Bone marrow (tissue), 2 donors: Measurements from ENCODE around the gene PARK7.

Experiments used
- DNase-seq, 2 donors: peaks; one replicate each; lab custom pipeline; 2025; lab: John Stamatoyannopoulos, UW

The PARK7 gene

DNA sequence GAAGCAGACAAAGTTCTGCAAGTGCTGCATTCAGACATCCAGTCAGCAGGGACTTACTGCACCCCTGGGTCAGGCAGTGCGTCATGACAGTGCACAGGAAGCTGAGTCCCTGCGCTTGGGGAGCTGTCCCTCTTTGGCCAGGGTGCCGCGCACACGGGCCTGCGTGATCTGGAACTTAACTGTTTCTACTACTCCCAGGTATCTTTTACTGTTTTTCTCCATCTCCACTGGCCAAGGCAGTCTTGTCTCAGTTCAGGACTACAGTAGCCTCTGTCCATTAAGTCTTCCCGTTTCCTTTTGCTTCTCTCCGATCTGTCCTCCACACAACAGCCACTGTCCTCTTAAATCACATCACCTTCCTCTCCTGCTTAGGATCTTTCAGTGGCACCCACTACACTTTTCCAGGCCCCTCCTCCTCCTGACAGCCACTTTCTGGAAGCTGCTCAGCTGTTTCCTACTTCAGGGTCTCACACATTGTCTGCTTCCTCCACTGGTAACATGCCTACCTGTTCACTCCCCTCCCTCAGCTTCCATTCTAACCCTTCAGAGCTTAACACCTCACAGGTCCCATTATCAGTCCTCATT, 48.7 kb downstream of the PARK7 start:
- DNase-seq: no peak

GRCh38 chr1:8011016-8011415, 49.5 kb downstream of the PARK7 start:
- no peak for DNase-seq

DNA sequence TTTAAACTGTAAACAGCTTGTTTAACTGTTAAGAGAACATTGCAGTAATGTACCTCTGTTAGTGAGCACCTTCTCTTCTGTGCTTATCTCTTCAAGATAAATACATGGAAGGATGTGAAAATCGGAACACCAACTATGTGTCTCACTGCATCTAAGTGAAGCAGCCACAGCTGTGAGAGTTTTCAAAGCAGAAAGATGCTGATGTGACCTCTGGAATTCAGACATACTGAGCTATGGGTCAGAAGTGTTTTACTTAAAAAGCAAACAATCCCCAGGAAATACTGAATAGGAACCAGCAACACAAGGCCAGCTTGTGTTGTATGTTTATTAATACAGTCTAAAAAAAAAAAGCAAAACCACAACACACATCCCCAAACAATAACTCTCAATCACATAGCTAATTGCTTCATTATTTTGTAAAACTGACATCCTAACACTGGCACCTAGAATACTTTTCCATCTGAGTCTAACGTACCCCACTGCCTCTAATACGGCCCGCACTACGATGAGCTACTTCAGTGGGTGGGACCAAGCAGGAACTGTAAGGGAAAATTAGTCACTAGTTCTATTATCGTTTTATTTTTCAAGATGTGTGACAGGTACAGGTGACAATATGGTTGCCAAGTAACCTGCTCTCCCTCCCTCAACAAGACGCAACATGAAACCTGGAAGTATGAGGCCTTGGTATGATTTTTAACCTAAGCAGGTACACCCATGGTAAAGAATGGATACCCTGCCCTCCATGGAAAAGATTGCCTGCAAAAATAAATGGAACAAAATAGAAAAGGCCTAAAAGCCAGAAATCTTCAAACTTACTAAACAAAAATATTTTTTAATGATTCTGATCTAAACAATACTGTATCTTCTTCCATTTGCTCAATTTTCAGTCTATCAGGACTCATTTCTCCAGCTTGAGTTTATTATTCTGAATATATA, 50.7 kb downstream of the PARK7 start:
- DNase-seq: no peak

- DNase-seq: no peak
These were observed 51.4 kb downstream of the PARK7 start for GRCh38 chr1:8012955-8013354.

DNA sequence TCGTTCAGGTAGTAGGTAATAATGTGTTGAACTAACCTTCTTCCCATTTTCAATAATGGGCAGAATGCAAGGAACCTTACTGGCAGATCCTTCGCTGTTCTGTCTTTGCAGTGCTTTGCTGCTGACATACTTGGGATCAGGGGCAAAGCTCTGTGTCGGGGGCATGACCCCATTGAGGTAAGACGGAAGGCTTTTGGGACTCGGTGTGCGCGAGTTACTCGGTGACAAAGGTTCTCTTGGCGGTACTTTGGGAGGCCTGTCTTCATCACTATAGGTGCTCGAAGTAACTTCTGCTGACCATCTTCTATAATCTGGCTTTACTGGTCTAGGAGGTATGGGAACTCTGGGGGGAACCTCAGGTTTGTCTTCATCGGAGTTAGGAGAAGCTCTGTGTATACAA, 51.9 kb downstream of the PARK7 start:
- DNase-seq: no peak

- DNase-seq: no peak
These were observed 52.3 kb downstream of the PARK7 start for GRCh38 chr1:8013800-8014199.

DNA sequence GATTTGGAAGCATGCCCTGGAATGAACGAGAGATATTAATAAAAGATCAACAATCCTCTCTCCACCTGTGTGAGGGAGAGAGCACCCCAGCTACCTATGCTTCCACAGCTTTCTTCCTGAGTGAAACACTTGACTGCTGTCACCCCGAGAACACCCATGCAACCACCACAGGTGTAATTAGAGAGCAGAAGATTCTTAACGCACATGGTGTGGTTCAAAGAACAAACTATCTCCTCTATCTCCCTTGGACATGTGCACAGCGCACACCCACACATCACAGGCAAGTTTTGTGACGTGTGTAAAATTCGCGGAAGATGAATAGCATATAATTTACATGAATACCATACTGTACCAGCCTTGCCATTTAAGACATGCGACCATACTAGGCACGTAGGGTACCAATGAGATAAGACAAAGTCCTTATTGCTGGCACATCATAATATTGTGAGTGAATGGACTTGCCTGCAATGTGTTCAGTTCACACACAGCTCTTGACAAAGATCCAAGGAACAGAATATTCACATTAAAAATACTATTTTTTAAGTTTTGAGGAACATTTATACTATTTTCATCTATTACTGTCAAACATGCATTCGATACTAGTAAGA, 53.0 kb downstream of the PARK7 start:
- no peak for DNase-seq

DNA sequence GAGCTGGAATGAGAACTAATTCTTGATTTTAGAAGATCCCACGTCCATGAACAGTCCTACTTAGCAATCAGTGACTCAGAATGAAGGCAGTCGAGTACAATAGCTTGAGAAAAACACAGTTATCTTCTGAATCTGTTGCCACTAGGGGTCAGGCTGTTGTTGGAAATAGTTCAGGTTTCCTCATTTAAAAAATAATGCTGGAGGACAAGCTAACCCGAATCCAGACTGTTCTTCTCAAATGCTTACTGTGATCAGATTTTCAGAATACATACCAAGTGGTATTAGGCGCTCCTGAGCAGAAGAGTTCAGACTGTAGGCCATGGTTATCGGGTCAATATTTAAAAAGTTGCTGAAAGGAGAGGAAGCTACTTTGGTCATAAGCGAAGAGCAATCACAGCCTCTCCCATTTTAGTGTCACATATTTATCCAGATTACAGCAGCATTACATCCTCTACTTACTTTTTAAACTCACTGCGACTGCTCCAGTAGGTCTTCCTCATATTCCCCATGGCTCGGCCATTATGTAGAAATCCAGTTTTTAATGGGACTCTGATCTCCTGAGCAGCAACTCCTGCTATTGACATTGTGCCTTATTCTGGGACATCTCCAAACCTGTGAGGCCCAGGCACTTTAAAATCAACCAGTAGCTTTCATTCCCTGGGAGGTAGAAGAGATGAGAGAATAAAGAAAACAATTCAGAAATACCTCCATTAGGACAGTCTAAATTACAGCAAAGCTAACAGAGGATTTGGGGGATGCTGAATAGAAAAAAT, 53.7 kb downstream of the PARK7 start:
- peak in 1 of 2 donors; percentile 59 for DNase-seq

DNA sequence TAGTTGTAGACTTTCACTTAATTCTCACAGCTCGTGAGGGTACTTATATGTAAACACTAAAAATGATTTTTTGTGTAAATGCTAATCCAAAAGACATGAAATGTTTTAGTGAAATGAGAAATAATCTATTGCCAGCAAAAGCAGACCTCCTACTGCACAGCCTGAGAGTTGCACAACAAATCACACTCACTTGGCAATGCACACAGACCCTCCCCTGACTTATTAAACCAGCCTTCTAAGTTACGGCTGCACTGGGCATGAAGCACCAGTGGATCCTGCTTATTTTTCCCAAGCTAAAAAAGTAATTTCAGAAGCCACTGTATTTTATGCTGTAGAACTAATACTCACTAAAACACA, 54.3 kb downstream of the PARK7 start:
- DNase-seq: no peak

DNA sequence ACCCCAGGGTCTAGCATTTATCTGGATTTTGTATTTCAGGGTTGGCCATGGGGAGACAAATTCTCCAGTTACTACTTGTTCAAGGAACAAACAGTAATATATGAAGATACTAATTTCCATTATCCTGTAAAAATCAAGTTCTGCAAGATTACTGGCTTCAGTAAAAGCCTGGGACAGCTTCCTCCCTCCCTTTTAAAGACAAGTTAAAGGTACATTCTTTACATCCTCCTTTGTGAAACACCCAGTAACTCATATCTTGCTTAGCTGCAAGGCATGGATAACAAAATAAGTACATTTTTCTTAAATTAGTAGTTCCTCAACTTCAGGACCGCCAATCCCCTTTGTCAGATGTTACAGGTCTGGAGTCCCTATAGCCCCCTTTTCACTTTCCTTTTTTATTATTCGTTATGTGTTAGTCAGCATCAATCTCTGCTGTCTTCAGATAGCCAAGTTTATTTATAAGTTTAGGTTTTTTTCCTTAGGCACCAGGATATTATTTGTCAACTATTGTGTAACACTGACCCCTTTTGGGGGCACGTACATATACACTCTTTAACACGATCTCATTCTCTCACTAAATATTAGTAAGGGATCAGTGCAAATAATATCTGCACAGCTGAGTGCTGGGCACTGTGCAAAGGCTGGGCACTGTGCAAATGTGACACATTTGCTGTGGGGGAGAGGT, 54.8 kb downstream of the PARK7 start:
- no peak for DNase-seq

DNA sequence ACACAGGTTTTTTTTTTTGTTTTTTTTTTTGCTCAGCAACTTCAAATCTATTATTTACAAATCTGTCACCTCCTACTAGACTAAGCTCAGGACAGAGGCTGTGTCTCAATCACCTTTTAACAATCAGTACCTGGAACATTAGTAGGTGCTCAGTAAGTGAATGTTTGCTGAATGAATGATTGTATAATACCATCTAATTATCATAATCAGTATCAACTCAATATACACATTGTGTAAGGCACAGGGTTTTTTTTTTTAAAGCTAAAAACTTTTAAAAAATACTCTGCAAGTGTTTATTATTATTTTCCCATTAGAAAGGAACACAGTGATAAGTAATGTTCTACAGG, 55.4 kb downstream of the PARK7 start:
- no peak for DNase-seq

DNA sequence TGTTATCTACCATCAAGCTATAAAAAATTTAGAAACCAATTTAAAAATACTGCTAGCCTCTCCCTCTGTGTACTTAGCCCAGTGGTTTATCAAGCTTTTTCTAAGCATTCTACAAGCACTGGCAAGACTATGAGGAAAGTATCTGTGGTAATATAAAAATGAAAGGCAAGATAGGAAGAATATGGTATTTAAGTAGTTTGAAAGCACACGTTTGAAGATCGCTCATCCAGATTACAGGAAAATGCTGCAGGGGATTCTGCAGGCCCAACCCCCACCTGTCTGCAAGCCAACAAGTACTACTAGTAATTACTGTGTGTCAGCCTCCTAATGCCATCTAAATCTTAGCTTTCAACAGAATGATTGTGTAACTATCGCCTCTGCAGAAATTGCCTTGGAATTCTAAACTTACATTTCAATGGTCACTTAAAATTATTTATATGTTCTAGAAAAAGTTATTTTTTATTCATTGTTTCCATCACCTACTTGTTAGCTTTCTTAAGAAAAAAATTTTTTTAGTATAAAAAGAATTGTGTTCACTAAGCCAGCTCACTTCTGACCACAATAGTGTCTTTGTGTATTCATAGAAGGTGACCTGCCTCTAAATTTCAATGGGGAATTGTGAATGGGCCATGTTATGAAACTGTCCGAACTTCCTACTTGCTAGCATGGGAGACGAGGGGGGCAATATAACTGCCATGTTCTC, 56.1 kb downstream of the PARK7 start:
- DNase-seq: no peak

DNA sequence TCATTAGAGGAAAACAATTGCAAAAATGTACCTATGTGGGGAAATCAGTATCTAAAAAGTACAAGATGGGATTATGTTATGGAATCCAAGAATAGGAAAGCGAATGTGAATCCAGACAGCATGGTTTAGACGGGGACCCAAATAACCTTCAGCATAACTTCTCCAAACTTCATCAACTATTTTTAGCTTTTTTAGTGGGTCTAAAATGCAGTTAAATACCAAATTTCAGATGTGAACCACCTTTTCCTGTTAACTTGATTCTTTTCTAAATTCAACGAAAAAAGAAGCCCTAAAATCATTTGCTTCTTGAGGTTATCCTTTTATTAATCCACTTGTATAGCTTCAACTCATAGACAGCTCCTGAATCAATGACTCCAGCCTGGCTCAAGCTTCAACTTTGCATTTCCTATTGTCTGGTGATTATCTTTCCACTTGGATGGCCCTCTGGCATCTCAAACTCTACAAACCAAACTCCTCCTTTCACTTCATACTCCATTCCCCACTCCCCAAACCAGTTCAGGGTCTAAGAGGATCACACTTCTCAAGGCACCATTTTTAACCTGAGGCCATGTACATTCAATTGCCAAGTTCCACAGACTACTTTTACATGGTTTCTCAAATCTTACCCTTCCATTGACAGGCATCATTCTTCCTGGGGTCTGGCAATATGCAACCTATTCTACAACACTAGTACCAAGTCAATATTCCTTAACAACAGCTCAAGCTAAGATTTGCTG, 57.1 kb downstream of the PARK7 start:
- no peak for DNase-seq

DNA sequence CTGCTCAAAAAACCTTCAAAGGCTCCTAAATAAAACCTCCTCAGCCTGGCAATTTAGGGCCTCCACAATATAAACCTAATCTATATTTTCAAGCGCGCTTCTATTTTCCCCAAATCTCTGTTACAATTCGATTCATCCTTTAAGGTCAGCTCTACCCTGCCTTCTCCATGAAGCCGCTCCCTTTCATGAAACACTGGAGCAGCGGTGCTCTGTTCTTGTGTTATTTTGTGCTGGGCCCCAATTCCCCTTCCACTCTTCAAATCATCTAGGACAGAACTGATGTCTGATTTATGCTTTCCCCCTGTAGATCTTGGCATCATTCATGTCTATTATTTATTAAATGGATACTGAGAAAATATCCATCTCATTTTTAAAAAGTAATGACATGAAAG, 57.7 kb downstream of the PARK7 start:
- no peak for DNase-seq

GRCh38 chr1:8020032-8020431, 58.5 kb downstream of the PARK7 start:
- DNase-seq: no peak

- DNase-seq: no peak
These were observed 60.3 kb downstream of the PARK7 start for GRCh38 chr1:8021676-8022266.

DNA sequence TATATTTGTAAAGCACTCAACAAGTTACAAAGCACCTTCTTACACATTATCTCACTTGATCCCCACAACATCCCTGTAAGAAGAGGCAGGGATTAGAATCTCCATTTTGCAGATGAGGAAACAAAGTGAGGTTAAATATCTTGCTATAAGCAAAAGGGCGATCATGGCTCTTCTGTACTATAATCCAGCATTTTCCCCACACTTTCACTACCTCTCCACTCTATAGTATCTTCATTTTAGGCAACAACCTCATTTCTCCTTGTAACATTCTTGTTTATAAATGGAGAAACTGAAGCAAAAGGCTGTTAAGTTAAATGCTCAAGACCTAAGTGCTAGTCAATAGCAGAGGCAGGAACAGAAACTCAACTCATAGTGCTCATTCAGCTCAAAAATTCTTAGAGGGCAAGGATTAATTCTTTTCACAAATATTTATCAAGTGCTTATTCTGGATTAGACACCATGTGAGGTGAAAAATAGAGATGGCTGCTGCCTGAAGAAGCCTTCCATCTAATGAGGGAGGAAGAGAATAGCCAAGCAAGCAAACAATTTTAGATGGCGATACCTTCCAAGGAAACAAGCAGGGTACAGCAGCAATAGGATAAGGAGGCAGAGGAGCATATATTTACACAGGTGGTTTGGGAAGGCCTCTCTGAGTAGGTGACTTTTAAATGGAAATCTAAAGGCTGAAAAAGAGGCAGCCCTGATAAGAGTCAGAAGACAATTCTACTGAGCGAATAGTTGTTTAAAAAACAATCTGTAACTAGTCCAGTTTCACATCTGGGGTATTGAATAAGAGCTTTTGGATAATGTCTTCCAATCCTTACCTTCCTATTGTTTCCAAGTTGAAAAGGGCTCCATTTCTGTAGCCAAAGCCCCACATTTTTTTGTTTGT, 61.1 kb downstream of the PARK7 start:
- DNase-seq: no peak

DNA sequence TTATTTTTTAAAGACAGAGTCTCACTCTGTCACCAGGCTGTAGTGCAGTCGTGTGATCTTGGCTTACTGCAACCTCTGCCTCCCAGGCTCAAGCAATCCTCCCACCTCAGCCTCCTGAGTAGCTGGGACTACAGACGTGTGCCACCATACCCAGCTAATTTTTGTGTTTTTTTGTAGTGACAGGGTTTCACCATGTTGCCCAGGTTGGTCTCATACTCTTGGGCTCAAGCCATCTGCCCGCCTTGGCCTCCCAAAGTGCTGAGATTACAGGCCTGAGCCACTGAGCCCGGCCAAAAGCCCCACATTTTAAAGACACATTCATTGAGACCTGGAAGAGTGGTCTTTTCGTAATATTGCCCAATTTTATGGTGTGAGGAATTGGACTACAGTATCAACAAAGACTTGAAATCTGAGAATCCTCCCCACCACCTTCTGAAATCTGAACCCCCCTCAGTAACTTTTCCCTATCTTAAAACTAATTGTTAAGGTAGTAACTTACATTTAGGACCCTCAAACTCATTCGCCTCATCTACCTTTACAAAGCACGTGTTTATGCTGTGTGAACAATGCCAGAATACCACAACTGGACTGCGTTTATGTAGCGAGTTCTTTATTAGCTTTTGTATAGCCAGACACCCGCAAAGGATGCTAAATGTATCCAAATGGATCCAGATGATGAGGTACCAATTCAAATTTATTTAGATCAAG, 61.9 kb downstream of the PARK7 start:
- DNase-seq: no peak

- no peak for DNase-seq
These were observed 62.4 kb downstream of the PARK7 start for GRCh38 chr1:8023995-8024313.
